Measurements from ENCODE around the gene TXNDC17.
"Not testable (repeated sequence)": the region's sequence is repeated elsewhere in the genome, so short reads cannot be mapped to it uniquely, and the experiment has no call there.

The TXNDC17 gene

DNA sequence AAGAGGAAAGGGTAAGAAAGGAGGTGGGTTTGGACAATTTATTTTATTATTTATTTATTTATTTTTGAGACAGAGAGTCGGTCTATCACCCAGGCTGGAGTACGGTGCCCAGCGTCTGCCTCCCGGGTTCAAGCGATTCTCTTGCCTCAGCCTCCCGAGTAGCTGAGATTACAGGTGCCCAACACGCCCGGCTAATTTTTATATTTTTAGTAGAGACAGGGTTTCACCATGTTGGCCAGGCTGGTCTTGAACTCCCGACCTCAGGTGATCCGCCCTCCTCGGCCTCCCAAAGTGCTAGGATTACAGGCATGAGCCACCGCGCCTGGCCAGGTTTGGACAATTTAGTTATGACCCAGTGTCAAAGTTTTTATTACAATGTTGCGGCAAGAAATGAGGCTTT is 22.3 kb downstream of the TXNDC17 start:
- not testable (repeated sequence) for DNase-seq

DNA sequence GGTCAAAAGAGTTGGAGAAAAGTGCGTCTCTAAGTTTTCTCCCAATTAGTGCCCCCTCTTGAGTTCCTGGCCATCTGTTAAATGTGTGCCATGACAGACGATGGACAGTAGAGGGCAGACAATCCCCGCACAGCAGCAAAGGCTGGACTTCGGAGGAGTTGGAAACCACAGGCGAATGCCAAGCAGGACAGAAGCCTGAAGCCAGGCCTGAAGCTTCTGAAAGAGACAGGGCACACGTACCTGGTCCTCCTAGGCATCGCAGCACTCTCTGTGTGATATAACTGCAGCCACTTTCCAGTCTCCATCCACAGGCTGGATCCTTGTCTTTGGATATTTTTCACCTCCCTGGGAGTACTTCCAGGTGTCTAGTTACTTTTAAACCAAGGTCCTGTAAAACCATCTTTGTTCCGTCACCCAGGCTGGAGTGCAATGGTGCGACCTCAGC is 25.2 kb downstream of the TXNDC17 start:
- no peak for DNase-seq

DNA sequence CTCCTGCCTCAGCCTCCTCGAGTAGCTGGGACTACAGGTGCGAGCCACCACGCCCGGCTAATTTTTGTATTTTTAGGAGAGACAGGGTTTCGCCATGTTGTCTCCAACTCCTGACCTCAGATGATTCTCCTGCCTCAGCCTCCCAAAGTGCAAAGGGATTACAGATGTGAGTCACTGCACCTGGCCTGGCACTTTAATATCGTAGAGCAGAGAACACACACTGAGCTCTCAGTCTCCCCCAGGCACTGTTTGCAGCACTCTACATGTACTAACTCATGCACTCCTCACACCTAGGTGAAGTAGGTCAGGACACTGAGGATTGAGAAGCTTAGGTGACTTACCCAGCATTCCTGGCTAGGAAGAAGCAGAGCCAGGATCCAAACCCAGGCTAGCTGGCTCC is 25.7 kb downstream of the TXNDC17 start:
- no peak for DNase-seq

DNA sequence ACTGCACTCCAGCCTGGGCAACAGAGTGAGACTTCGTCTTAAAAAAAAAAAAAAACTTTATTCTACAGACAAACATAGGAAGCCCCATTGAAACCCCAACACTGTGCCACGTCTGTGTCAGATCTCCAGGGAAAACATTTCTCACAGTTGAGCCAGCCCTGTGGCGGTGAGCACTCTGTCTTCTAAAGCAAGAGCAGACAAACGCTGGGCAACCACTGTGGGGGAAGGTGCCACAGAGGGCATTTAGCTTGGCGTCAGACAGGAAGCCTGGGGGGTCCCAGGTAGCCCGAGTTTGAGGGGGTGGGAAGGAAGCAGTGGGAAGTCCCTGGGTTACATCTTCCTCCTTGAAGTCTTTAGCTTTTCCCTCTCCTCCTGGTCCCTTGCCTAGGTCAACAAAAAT is 26.7 kb downstream of the TXNDC17 start:
- no peak for DNase-seq

DNA sequence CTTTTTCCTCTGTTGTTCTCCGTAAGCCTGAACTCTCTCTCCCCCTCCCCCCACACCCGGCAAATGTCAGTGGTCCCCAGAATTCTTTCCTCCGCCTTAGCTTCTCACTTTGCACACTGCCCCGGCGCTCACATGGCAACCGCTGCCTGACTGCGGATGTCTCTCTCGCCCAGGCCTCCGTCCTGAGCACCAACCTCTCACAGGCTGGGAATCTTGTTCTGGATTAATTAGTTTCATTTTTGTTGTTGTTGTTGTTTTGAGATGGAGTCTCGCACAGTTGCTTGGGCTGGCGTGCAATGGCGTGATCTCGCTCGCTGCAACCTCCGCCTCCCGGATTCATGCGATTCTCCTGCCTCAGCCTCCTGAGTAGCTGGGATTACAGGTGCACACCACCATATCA is 27.4 kb downstream of the TXNDC17 start:
- DNase-seq = no peak

DNA sequence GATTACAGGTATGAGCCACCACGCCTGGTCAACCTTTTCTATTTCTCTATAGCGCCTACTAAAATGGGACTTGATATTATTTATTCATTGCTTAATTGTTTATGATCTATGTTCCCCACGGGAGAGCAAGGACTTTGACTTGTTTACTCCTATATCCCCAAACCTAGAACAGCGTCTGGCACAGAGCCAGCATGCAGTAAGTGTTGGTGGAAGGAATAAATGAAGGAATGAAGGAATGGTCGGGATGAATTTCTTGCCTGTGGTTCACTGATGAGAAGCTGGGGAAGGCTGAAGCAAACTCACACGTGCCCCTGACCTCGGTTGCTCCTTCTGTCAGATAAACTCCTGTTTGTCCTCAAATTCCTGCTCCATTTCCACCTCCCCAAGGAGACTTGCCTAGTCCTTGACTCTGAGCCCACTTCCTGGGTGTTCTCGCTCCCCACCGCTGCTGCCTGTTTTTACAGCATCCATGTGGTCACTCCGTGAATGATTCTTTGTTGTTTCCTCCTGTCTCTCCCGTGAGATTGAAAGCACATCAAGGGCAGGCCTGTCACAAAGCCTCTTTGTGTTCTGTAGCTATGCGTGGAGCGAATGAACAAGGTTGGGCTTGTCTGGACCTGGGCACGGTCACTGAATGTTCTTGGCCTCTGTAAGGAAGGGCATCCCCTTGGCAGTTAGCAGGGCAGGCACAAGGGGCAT is 28.0 kb downstream of the TXNDC17 start:
- DNase-seq = no peak

DNA sequence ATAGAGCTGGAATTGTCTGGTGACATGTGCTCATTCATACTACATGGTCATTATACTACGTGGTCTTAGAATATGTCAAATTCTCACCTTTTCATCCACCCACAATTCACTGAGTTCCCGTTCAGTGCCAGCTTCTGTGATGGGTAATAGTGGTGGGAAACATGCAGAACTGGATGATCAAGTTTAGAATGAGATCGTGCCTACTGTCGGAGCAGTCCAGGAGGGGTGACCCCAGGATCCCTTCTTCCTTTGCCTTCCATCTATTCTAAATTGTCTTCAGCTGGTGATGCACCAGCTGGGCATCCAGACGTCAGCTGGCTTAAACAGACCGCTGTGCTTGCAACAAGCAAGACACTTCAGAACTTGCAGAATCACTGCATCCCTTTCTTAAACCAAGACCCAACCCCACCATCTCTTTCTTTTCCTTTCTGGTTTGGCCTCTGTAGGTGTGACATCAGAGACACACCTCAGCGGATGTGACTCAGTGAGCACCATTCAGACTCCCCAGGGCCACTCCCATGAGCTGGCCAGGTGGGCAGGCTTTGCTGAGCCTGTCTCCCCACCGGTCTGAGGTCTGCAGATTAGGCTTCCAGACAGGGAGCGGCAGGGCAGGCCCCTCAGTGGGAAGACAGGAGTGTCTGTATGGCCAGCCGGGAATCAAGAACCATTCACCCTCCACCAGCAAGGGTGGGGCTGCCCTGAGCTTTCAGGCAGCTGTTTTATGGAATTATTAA is 28.8 kb downstream of the TXNDC17 start:
- no peak for DNase-seq

DNA sequence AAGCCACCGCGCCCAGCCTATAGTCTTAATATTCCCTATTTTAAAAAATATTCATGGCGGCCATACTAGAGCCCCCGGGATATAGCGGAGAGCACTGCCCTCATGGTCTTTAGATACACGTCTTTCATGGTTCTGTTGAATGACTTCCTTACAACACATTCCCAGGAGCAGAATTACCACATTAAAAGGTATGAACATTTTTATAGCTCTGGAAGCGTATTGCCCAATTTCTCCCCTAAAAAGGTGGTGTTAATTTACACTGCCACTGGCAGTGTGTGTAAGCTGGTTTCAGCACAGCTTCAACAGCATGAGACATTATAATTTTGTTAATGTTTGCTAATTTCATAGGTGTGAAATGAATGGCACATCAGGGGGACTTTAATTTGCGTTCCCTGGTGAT is 29.7 kb downstream of the TXNDC17 start:
- DNase-seq = no peak

DNA sequence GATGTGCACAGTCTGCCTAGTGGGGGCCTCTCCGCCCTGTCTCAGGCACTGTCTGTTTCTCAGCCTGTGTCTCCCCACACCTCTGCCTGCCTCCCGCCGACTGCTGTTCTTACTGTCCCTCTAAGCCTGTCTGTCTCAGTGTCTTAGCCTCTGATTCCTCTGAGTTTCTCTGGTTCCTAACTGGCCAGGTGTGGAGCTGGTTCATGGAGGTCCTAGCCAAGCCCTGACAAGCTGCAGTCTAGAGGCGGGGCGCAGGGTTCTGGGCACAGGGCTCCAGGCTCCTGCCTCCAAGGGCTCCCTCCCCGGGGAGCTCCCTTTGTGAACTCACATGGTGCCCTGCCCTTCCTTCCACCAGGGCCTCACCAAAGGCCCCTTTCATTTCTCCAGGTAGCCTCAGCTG is 30.1 kb downstream of the TXNDC17 start:
- no peak for DNase-seq

DNA sequence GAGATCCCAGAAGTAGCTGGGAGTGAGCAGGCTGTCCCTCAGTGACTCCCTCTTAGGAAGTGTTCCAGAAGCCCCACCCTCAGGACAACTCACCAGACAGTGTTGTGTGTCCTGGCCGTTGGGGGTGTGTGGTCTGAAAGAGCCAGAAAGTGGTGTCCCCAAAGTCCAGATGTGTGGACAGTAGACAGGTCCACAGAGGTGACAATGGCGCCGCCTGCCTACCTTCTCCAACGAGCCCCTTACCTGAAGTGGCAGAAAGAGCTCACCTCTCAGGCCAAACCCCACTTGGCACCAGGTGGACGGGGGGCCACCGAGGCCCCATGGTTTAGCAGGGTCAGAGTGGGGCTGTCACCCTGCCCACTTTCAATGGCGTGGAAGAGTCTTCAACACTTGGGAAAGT is 30.6 kb downstream of the TXNDC17 start:
- no peak for DNase-seq

DNA sequence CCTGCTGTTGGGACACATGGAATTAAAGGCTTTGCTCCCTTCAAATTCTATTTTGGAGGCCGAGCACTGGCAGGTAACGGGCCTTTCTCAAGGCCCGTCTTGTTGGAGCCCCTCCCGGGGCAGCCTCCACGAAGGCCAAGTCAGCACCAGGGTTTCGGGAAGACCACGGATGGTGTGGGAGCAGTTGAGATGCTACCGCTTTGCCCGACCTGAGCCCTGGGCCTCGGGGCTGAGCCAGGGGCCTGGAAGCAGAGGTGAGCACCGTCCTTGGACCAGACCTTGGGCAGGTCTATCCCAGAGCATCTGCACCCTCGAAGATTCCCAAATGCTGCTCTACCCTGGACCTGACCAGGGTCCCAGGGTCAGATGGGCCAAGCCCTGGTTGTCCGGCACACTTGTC is 33.7 kb downstream of the TXNDC17 start:
- no peak for DNase-seq

DNA sequence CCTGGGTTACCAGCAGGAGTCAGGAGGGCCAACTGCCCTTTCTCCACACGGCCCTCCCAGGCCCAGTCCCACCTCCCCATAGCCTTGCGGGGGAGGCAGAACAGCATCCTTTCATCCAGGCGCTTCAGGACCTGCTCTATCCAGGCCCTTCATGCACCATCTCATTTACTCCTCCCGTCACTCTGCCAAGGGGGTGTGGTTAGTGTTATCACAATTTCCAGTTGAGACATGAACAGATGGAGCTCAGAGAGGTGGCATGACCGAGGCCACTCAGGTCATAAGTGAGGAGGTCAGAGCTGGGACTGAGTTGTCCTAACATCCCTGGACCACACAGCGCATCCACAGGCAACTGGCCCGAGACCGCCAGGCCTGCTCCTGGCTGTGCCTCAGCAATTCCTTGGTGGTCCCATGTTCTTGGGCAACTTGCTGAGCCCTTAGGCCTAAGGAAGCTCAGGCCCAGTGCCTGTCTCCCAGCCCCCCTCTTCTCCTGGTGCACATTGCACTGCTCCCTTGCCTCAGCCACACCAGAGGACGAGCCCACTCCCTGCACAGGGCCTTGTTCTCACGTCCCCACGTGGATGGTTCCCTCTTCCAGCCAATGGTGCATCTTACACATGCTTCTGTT is 34.5 kb downstream of the TXNDC17 start:
- no peak for DNase-seq

DNA sequence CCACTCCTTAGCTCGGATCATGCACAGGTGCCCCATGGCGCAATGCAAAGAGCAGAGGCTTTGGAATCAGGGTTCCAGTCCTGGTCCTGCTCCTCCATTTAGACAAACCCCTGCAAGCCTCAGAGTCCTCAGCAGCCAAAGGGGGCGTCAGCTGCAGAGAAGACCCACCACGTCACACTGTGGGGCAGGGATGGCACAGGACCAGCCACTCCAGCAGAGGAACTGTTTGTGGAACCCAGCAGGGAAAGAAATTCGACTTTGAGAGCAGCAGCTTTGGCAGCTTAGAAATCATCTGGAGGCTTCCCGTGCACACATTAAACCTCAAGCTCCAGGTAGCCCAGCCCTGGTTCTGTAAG is 35.9 kb downstream of the TXNDC17 start:
- DNase-seq = no peak

DNA sequence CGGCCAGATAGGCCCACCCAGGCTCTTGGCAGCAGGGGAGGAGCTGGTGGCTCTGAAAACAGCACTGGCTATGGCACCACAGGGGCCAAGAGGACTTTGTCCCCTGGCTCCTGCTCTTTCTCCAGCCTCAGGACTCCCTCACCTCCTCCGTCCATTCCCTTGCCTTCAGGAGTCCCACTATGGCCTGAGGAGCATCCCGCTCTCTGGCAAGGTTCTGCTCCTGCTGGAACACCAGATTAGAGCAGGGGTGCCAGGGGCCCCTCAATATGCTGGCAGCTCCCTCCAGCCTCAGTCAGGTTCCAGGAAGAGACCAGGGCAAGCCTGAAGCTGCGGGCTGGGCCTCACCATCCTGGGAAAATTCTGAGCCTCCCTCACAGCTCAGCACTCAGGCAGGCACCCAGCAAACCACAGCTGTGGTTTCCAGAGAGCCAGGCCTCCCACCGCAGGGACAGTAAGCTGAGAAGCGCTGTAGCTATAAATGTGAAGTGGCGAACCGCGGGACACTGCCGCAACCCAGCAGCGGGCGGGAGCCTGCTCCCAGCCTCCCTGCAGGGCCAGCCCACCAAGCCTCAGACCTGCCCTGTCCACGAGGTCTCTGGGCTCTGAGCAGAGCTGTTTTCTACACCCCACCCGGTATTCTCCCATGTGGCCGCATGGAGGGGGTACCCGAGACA is 36.4 kb downstream of the TXNDC17 start:
- no peak for DNase-seq

DNA sequence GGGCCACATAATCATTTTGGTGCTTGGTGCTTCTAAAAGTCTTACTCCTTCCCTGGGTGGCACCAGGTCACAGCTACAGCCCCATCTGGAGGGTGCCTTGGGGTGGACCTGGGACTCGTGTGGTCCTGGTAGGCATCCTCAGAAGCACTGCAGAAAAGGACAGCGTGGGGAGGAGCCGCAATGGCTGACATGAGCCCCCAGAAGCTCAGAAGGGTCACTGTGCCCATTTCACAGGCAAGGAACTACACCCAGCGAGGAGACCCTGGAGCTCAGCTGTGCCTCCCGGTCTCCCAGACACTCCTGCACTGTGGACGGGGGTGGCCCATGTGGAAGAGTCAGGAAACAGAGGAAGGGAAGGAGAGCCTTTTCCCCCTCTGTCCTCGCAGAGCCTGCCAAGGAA is 37.1 kb downstream of the TXNDC17 start:
- no peak for DNase-seq

DNA sequence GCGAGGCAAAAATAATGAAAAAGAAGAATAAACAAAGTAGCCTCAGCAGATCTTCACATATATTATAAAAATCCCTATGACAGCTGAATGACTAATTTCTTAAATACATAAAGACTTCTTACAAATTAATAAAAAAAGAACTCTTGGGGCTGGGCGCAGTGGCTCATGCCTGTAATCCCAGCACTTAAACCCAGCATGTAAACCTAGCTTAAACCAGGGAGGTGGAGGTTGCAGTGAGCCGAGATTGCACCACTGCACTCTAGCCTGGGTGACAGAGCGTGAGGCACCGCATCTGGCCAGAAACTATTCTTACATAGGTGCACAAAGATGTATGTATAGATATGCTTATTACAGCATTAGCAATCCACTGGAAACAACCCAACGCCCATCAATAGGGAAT is 38.4 kb downstream of the TXNDC17 start:
- no peak for DNase-seq

DNA sequence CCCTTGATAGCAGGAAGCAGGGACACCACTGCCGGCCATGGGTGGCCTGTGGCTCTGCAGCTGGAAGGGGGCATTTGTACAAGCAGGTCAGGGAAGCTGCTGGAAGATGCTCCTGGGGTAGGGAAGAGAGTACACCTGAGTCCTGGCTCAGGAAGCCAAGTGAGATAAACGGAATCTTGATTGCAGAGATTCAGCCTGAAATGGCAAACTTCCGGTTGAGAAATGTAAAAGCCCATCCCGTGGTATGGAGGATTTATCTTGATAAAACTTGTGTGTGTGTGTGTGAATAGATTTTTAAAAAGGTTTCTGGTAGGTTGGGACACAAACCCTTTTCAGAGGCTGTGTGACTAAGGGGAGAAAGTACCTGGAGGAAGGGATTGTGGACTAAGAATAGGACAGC is 40.3 kb downstream of the TXNDC17 start:
- no peak for DNase-seq

DNA sequence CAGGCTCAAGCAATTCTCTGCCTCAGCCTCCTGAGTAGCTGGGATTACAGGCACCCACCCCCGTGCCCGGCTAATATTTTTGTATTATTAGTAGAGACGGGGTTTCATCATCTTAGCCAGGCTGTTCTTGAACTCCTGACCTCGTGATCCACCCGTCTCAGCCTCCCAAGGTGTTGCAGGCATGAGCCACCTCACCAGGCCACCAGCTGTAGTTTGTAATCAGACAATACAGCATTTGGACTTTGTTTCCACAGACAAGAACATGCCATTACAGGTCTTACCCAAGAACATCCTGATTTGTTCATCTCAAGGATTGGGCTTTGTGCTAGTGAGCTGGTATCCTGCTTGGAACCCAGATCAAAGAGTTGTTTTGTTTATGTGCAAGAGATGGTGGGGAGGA is 40.8 kb downstream of the TXNDC17 start:
- no peak for DNase-seq

DNA sequence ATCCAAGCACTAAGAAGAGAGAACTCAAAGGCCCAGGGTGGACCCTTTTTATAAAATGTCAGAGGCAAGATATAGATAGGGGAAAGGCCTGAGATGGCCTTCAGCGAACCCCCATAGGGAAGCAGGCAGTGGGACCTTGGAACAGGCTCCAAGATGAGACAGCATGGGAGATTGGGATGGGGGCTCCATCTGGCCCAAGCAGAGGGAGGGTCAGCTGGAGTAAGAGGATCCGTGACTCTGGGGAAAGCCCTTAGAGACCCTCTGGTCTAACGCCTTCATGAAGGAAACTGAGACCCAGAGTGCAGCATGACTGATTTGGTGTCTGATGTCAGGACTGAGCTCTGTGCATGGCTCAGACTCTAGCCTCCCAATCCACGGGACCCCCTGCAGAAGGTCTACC is 41.5 kb downstream of the TXNDC17 start:
- no peak for DNase-seq

DNA sequence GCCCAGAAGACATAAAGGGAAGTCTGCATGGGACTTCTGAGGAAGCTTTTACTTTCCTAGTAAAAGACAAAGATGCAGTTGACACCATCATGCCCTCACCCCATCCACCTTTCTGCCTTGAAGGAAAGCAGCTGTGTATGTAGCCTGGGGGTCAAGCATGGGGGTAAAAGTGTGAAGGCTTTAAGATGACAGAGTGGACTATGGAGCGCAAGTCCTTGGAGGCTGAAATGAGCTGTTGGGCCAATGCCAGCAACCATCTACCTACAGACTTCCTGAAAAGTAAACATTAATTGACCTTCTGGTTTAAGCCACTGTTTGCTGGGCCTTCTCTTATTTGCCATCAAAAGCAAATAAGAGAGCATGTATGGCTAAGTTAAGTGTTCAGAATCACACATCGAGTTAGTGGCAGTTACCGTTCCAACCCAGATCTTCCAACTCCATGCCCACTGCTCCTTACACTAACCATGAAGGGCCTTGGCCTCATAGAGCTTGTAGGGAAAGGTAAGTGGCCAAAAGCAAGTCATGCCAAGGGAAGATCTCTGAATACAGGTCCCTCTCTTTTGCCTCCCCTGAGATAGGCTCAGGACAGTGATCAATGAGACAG is 42.3 kb downstream of the TXNDC17 start:
- no peak for DNase-seq

DNA sequence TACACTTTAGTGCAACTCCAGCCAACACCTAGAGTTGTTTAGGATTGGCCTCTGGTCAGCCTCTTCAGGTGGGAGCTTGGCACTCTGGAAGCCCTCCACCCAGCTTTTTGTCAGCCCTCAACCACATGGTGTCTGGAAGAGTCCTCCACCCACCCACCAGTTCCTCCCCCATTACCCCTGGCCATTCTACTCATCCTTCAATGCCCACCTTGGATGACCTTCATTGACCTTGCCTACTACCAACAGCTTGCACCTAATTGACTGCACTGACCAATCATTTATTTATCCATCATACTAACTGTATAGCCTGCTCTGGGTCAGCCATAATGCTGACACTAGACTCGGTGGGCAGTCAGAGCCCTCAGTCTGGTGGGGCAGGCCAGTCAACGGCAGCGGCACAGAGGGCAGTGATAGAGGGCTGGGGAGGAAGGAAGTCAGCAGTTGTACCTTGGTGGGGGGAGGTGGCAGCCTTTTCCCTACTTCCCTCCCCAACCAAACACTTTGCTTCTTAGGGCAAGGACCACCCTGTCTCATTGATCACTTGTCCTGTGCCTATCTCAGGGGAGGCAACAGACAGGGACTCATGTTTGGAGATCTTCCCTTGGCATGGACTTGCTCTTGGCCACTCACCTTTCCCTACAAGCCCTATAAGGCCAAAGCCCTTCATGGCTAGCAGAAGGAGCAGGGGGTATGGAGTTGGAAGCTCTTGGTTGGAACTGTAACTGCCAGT is 43.0 kb downstream of the TXNDC17 start:
- no peak for DNase-seq

DNA sequence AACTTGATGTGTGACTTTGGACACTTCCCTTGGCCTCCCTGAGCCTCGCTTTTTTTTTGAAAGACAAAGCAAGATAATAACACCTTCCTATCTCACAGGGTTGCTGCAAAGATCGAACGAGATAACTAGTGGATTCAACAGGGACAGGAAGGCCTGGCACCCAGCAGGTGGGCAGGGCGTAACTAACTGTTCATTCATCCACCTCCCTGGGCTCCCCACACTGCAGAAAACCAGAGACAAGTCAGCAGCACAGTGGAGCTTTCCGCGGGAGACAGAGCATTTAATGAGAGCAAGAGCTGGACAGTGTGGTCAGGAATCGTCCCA is 43.6 kb downstream of the TXNDC17 start:
- no peak for DNase-seq

All from activated CD4-positive, CD25-positive, alpha-beta regulatory T cell (primary cell).